PC-3 (cell line): ENCODE measurements around the gene EMILIN3. TPM values are rescaled to one million over a fixed set of nuclear protein-coding genes. Genes with fewer than 3 reads are reported as not detected.

Experiments used
- ATAC-seq: fragments of 200-7000 bp; cut with Tn5 transposase; 2 replicates; pipeline ENCODE4 v1.9.1; 2020; ENCODE audit warnings: mild to moderate bottlenecking, moderate library complexity
- BruUV-seq: library from RNA; stranded (reverse); fragments of 400-500 nt; replicated peaks from 2 replicates; lab custom pipeline; 2021; lab: Mats Ljungman, UMichigan
- CTCF ChIA-PET: fragments of 300-600 bp; sonication (Branson Sonifier 250); formaldehyde crosslinking; loops from one replicate; lab custom pipeline; 2022; ENCODE audit warnings: antibody characterized with exemption; lab: Charles Lee
- POLR2A ChIA-PET: fragments of 300-600 bp; sonication (Branson Sonifier 250); formaldehyde crosslinking; loops from one replicate; lab custom pipeline; 2022; ENCODE audit warnings: antibody characterized with exemption; ENCODE audit not compliant: unreplicated experiment; lab: Charles Lee
- DNase-seq: peaks from one replicate; pipeline ENCODE4 v3.0.0-alpha.2; 2015
- H2AFZ ChIP-seq: fragments of 300-600 bp; sonication (generic); 2 replicates; pipeline ENCODE4 v1.6.0; 2016; ENCODE audit warnings: antibody characterized with exemption, low read length
- H3F3A ChIP-seq: fragments of 300-600 bp; sonication (generic); one replicate; pipeline ENCODE4 v1.6.0; 2017; ENCODE audit warnings: antibody characterized with exemption, low read length, control low read depth, mild to moderate bottlenecking; ENCODE audit not compliant: unreplicated experiment
- H3K27ac ChIP-seq: fragments of 300-600 bp; sonication (generic); 2 replicates; pipeline ENCODE4 v1.5.1; 2016; ENCODE audit warnings: mild to moderate bottlenecking, low read length
- H3K27me3 ChIP-seq: fragments of 300-600 bp; sonication (generic); 2 replicates; pipeline ENCODE4 v1.6.1; 2016; ENCODE audit warnings: low read length, mixed read lengths
- H3K36me3 ChIP-seq: fragments of 300-600 bp; sonication (generic); 2 replicates; pipeline ENCODE4 v1.6.1; 2016; ENCODE audit warnings: low read depth, mixed run types, low read length, mixed read lengths
- H3K4me1 ChIP-seq: fragments of 300-600 bp; sonication (generic); 2 replicates; pipeline ENCODE4 v1.5.1; 2016; ENCODE audit warnings: low read length; ENCODE audit not compliant: insufficient read depth
- H3K4me2 ChIP-seq: fragments of 300-600 bp; sonication (generic); 2 replicates; pipeline ENCODE4 v1.6.0; 2016; ENCODE audit warnings: low read length
- H3K4me3 ChIP-seq: fragments of 300-600 bp; sonication (generic); 2 replicates; pipeline ENCODE4 v1.5.1; 2016; ENCODE audit warnings: mild to moderate bottlenecking, low read length, mixed read lengths
- H3K79me2 ChIP-seq: fragments of 300-600 bp; sonication (generic); 2 replicates; pipeline ENCODE4 v1.6.1; 2017; ENCODE audit warnings: low read length, mixed read lengths
- H3K9ac ChIP-seq: fragments of 300-600 bp; sonication (generic); 2 replicates; pipeline ENCODE4 v1.6.0; 2016; ENCODE audit warnings: mild to moderate bottlenecking, low read length
- H3K9me2 ChIP-seq: fragments of 300-600 bp; sonication (generic); replicated peaks from 2 replicates; pipeline ENCODE4 v1.6.1; 2016; ENCODE audit warnings: mixed run types, low read length, mixed read lengths
- H3K9me3 ChIP-seq: fragments of 300-600 bp; sonication (generic); 2 replicates; pipeline ENCODE4 v1.6.1; 2016; ENCODE audit warnings: low read length, mixed read lengths
- H4K20me1 ChIP-seq: fragments of 300-600 bp; sonication (generic); 2 replicates; pipeline ENCODE4 v1.6.1; 2016; ENCODE audit warnings: low read length, mixed read lengths
- CTCF ChIP-seq: fragments of 300-600 bp; sonication (generic); conservative IDR thresholded peaks from 2 replicates; pipeline ENCODE4 v1.5.1; 2017; ENCODE audit warnings: antibody characterized with exemption, low read depth, mild to moderate bottlenecking, low read length
- EZH2 ChIP-seq: fragments of 300-600 bp; sonication (generic); IDR thresholded peaks from one replicate; pipeline ENCODE4 v1.6.1; 2017; ENCODE audit warnings: antibody characterized with exemption, mild to moderate bottlenecking, low read length; ENCODE audit not compliant: unreplicated experiment
- EZH2phosphoT487 ChIP-seq: fragments of 300-600 bp; sonication (generic); IDR thresholded peaks from 2 replicates; pipeline ENCODE4 v1.6.1; 2018; ENCODE audit warnings: mild to moderate bottlenecking, antibody characterized with exemption, low read length, borderline replicate concordance
- intact Hi-C: fragments of 100-400 bp; cut with micrococcal nuclease; formaldehyde crosslinking; loops from 2 replicates; pipeline ENCODE4 v1.9.0; 2023
- total RNA-seq: library from RNA; depleted of rRNA; stranded (reverse); fragments of >200 nt; gene quantifications from 2 replicates; pipeline ENCODE4 v1.2.3, GENCODE V29; 2014

EMILIN3 gene
- total RNA-seq, 1 experiment from 2014 or later, result not detected

GRCh38 chr20:41394931-41395666 is 28.5 kb upstream of the EMILIN3 start:
- BruUV-seq, result no TSS peak
- H3K9me3 ChIP-seq, result no peaks in the 10 kb centered on the region
- no peaks in the 10 kb centered on the region for H3F3A ChIP-seq
- H3K4me2 ChIP-seq, result no peak overlapping the region
- TF ChIP-seq CTCF (no peak), EZH2 (no peak), EZH2phosphoT487 (no peak)
- H4K20me1 ChIP-seq, result no peaks in the 10 kb centered on the region
- CTCF ChIA-PET, result no interaction called here
- intact Hi-C loops, result no loop called here
- H2AFZ ChIP-seq, result no peak overlapping the region
- H3K79me2 ChIP-seq, result no peaks in the 10 kb centered on the region
- H3K9ac ChIP-seq, result no peak overlapping the region
- H3K9me2 ChIP-seq, result no peaks in the 10 kb centered on the region
- H3K4me3 ChIP-seq, result no peak overlapping the region
- no peak for DNase-seq
- H3K4me1 ChIP-seq, result no peaks in the 10 kb centered on the region
- H3K27ac ChIP-seq, result no peak overlapping the region
- H3K36me3 ChIP-seq, result no peaks in the 10 kb centered on the region
- H3K27me3 ChIP-seq, result no peaks in the 10 kb centered on the region
- ATAC-seq, result no peak
- POLR2A ChIA-PET, result no interaction called here

- Histone ChIP-seq H3K27ac (no peak overlapping the region), H4K20me1 (no peaks in the 10 kb centered on the region), H3K4me2 (no peak overlapping the region), H3K79me2 (no peaks in the 10 kb centered on the region), H3K4me3 (no peak overlapping the region), H3K36me3 (no peaks in the 10 kb centered on the region), H3F3A (no peaks in the 10 kb centered on the region), H2AFZ (no peak overlapping the region), H3K9ac (no peak overlapping the region), H3K9me2 (no peaks in the 10 kb centered on the region), H3K27me3 (no peaks in the 10 kb centered on the region), H3K9me3 (no peaks in the 10 kb centered on the region), H3K4me1 (no peaks in the 10 kb centered on the region)
- ATAC-seq (no peak), DNase-seq (no peak)
- TF ChIP-seq EZH2 (no peak), CTCF (no peak)
- ChIA-PET POLR2A (no interaction called here), CTCF (no interaction called here)
- intact Hi-C loops, result no loop called here
- no TSS peak for BruUV-seq
Observed at GRCh38 chr20:41394081-41394480, 27.5 kb upstream of the EMILIN3 start.

GRCh38 chr20:41393705-41394066 is 27.1 kb upstream of the EMILIN3 start:
- CTCF ChIA-PET, result no interaction called here
- TF ChIP-seq EZH2 (no peak), EZH2phosphoT487 (no peak), CTCF (no peak)

More at GRCh38 chr20:41393705-41394066, 27.1 kb upstream of the EMILIN3 start:
- no peaks in the 10 kb centered on the region for H3K36me3 ChIP-seq
- no peaks in the 10 kb centered on the region for H3K4me1 ChIP-seq
- intact Hi-C loops, result no loop called here
- H3K27ac ChIP-seq, result no peak overlapping the region
- H3F3A ChIP-seq, result no peaks in the 10 kb centered on the region
- no peak overlapping the region for H3K9ac ChIP-seq
- ATAC-seq, result no peak
- H4K20me1 ChIP-seq, result no peaks in the 10 kb centered on the region
- DNase-seq, result no peak
- no peak overlapping the region for H3K4me3 ChIP-seq
- POLR2A ChIA-PET, result no interaction called here
- H3K9me2 ChIP-seq, result no peaks in the 10 kb centered on the region
- no peak overlapping the region for H3K4me2 ChIP-seq
- no peaks in the 10 kb centered on the region for H3K79me2 ChIP-seq
- H3K9me3 ChIP-seq, result no peaks in the 10 kb centered on the region
- H3K27me3 ChIP-seq, result no peaks in the 10 kb centered on the region
- H2AFZ ChIP-seq, result no peak overlapping the region
- no TSS peak for BruUV-seq
